ENCODE measurements around the gene NUFIP1. TPM values are rescaled to one million over a fixed set of nuclear protein-coding genes. Genes with fewer than 3 reads are reported as not detected.

NUFIP1 gene
- total RNA-seq, 4 donors from 2014 or later, result 2.5 to 4.7 (median 3.0) TPM

DNA sequence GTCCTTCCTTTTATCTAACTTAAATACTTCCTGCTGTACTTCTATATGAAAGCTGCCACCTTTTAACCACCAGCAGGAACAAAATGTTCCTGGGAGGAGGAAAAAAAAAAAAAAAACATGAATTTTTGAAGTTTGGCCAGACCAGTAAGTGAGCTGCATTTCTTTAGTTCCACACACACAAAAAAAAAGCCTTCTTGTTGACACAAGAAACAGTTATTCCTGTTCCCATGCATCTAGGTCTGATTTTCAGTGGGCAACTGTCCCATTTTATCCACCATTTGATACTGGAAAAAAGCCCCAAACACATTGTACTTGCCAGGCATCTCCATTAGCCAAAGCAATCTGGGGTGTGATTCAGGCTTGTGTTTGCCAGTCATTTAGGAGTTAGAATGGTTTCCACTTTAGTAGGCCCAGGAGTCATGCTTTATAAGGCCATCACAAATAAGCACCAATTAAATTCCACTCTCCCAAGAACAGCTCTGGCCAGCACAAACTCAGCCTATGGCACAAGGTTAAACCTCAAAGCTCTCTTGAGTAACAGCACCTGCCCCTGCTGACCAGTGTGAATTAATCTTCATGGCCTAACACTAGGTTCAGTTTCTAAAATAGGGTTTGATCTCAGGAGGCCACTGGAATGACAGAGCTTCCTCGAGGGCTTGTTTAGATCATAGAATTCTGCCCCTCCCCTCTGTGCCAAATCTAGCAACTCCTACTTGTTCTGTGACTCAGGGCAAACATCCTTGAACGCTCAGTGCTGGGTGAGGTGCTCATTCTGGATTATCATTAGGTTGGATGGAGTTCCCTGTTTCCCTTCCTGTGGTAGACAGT is 67.1 kb downstream of the NUFIP1 start:
- no peaks in the 10 kb centered on the region for H3K36me3 ChIP-seq
- H3K4me1 ChIP-seq, result peaks cover 11 to 66% (median 13%) of the 10 kb centered on the region in 3 donors
- peak; percentile 65 for ATAC-seq
- H3K4me3 ChIP-seq, result no peak overlapping the region
- peak overlapping the region; percentile 90 to 99 (median 98) for H3K27ac ChIP-seq
- no peaks in the 10 kb centered on the region for H3K9me3 ChIP-seq
- 40% methylated on average over 2 of the region's 2 CpGs; no CpG with 5 or more reads in 1 of the 2 donors for WGBS, 2 donors (ENCODE audit: low coverage in 1 of 2)
- TF ChIP-seq EP300 (IDR thresholded peaks at IDR 0.05) (peak; percentile 88), POLR2A (IDR thresholded peaks at IDR 0.05) (no peak), POLR2AphosphoS5 (IDR thresholded peaks at IDR 0.05) (peak; percentile 96)
- TF ChIP-seq, protein P1, sequence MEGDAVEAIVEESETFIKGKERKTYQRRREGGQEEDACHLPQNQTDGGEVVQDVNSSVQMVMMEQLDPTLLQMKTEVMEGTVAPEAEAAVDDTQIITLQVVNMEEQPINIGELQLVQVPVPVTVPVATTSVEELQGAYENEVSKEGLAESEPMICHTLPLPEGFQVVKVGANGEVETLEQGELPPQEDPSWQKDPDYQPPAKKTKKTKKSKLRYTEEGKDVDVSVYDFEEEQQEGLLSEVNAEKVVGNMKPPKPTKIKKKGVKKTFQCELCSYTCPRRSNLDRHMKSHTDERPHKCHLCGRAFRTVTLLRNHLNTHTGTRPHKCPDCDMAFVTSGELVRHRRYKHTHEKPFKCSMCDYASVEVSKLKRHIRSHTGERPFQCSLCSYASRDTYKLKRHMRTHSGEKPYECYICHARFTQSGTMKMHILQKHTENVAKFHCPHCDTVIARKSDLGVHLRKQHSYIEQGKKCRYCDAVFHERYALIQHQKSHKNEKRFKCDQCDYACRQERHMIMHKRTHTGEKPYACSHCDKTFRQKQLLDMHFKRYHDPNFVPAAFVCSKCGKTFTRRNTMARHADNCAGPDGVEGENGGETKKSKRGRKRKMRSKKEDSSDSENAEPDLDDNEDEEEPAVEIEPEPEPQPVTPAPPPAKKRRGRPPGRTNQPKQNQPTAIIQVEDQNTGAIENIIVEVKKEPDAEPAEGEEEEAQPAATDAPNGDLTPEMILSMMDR (IDR thresholded peaks at IDR 0.05), result peak in 2 of 4 experiments; percentile 31 to 32
- H3K27me3 ChIP-seq, result no peaks in the 10 kb centered on the region

DNA sequence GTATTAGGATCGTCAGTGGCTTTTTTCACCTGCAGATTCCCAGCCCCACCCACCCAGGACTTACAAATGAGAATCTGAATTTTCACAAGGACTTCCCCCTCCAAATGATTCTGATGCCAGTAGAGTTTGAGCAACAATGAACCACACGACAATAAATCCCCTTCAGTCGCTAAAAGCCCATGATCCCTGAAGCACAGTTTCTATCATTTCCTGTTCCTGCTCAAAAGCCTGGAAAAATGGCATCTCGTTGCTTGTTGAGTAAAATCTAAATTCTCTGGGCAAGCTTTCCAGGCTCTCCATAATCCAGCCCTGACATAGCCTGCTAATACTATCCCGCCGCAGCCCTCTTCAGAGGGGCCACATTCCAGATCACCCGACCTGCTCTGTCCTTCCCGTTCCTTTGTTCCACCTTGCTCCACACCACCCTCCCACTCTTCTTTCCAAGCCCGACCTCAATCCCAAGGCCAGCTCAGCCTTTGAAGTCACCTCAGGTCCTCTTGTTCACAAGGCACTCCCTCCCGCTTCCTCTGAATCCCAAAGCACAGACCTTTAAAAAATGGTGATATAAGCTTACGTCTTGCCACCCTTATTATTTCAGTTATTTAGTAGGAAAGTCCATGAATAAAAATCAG is 67.9 kb downstream of the NUFIP1 start:
- peak overlapping the region; percentile 90 to 99 (median 98) for H3K27ac ChIP-seq
- no peak for ATAC-seq
- TF ChIP-seq, protein P1 (IDR thresholded peaks at IDR 0.05), result no peak
- TF ChIP-seq POLR2A (IDR thresholded peaks at IDR 0.05), result no peak
- H3K4me1 ChIP-seq, result peaks cover 11 to 67% (median 13%) of the 10 kb centered on the region in 3 donors
- H3K27me3 ChIP-seq, result no peaks in the 10 kb centered on the region
- H3K9me3 ChIP-seq, result no peaks in the 10 kb centered on the region
- no peaks in the 10 kb centered on the region for H3K36me3 ChIP-seq
- 60 to 79% methylated on average over 8 to 10 of the region's 11 CpGs for WGBS, 2 donors (ENCODE audit: low coverage in 1 of 2)
- no peak overlapping the region for H3K4me3 ChIP-seq

DNA sequence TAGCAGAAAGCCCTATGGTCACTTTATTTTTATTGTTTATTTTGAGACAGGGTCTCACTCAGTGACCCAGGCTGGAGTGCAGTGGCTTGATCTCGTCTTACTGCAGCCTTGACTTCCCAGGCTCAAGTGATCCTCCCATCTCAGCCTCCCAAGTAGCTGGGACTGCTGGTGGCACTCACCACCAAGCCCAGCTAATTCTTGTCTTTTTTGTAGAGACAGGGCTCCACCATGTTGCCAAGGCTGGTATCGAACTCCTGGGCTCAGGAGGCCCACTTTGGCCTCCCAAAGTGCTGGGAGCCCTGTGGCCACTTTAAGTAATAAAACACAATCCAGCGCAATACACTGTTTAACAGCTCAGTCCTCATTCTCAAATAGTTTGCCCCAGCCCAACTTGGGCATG is 69.3 kb downstream of the NUFIP1 start:
- Histone ChIP-seq H3K36me3 (no peaks in the 10 kb centered on the region), H3K27ac (peak overlapping the region; percentile 90 to 99 (median 98)), H3K9me3 (no peaks in the 10 kb centered on the region), H3K27me3 (no peaks in the 10 kb centered on the region), H3K4me1 (peaks cover 11 to 59% (median 13%) of the 10 kb centered on the region in 3 donors), H3K4me3 (no peak overlapping the region)
- TF ChIP-seq, protein P1 (IDR thresholded peaks at IDR 0.05), result peak in 1 of 4 experiments; percentile 7
- no peak for TF ChIP-seq POLR2A (IDR thresholded peaks at IDR 0.05)
- ATAC-seq, result no peak
- 92% methylated on average over 3 of the region's 3 CpGs; no CpG with 5 or more reads in 1 of the 2 donors for WGBS, 2 donors (ENCODE audit: low coverage in 1 of 2)

DNA sequence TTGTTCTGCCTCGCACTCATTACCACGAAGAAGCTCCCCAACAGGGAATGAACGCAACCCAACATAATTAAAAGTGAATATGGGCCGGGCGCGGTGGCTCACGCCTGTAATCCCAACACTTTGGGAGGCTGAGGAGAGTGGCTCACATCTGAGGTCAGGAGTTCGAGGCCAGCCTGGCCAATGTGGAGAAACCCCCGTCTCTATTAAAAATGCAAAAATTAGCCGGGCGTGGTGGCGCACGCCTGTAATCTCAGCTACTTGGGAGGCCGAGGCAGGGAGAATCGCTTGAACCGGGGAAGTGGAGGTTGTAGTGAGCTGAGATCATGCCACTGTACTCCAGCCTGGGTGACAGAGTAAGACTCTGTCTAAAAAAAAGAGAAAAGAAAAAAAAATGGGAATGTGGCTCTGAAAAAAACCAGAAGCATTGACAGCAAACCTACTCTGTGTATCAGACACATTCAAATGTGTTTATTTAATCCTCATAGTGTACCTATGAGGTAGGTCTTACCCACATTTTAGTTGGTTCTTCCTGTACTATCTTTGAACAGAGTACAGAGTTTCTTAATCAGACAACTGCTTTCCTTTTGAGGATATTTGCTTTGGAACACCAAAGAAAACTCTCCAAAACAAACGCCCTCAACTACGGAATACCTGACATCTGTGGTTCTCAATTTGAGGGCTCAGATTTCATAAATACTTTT is 70.0 kb downstream of the NUFIP1 start:
- no peaks in the 10 kb centered on the region for H3K9me3 ChIP-seq
- peaks cover 11 to 59% (median 13%) of the 10 kb centered on the region in 3 donors for H3K4me1 ChIP-seq
- no peaks in the 10 kb centered on the region for H3K27me3 ChIP-seq
- TF ChIP-seq POLR2A (IDR thresholded peaks at IDR 0.05), result no peak
- TF ChIP-seq, protein P1 (IDR thresholded peaks at IDR 0.05), result no peak
- TF ChIP-seq POLR2AphosphoS5 (IDR thresholded peaks at IDR 0.05), result peak; percentile 64
- peak; percentile 31 for TF ChIP-seq EP300 (IDR thresholded peaks at IDR 0.05)
- no peaks in the 10 kb centered on the region for H3K36me3 ChIP-seq
- H3K4me3 ChIP-seq, result peak overlapping the region; percentile 52 to 54
- WGBS, 2 donors (ENCODE audit: low coverage in 1 of 2), result 90 to 95% methylated on average over 8 to 11 of the region's 18 CpGs
- no peak for ATAC-seq
- peak overlapping the region; percentile 90 to 99 (median 98) for H3K27ac ChIP-seq
